ENCODE measurements around the gene SAT1. TPM values are rescaled to one million over a fixed set of nuclear protein-coding genes. Genes with fewer than 3 reads are reported as not detected.

Gene SAT1
- total RNA-seq (ENCODE audit: low replicate concordance): 63.2 and 472 TPM in 2 replicates

GRCh38 chrX:23782863-23783588 is at the start of gene SAT1:
Gene SAT1, plus strand, starts transcription at chrX:23783173. Its CDS starts 179 bp downstream, at chrX:23783352.

GRCh38 chrX:23742697-23743622 is 40.0 kb upstream of the SAT1 start, which contains the start of gene ACOT9:
Gene ACOT9, minus strand, starts transcription at chrX:23743276. Its CDS starts 132 bp downstream, at chrX:23743144.

Other genes starting within 250 kb of the SAT1 start
- 183 and 259 TPM in 2 replicates for gene PRDX4, start 115.7 kb upstream of the SAT1 start, total RNA-seq (ENCODE audit: low replicate concordance)
- 16.1 and 44.1 TPM in 2 replicates for gene ACOT9, start 39.9 kb upstream of the SAT1 start, total RNA-seq (ENCODE audit: low replicate concordance)
- gene APOO, start 124.8 kb downstream of the SAT1 start, total RNA-seq (ENCODE audit: low replicate concordance): 1.9 and 12.0 TPM in 2 replicates
- not detected in 2 replicates for gene CXorf58, start 124.8 kb downstream of the SAT1 start, total RNA-seq (ENCODE audit: low replicate concordance)
- gene KLHL15, start 244.0 kb downstream of the SAT1 start, total RNA-seq (ENCODE audit: low replicate concordance): 4.8 and 4.9 TPM in 2 replicates

Data from smooth muscle cell of the coronary artery (primary cell).